ENCODE data around the gene CCDC80. TPM values are rescaled to one million over a fixed set of nuclear protein-coding genes. Genes with fewer than 3 reads are reported as not detected.
A peak's percentile ranks its signal among the peaks of the same experiment; 100 is the strongest.

CCDC80 gene
- total and polyA plus RNA-seq, 2 of the 4 experiments (the other 2 are of a cell fraction) = 387 to 418 TPM

- ATAC-seq (ENCODE audit: low read depth) = no peak
- Histone ChIP-seq H3K79me1 (ENCODE audit: low read depth in 1 of 2, low read length in 2 of 2) (no peaks in the 10 kb centered on the region), H4K20me1 (ENCODE audit: insufficient read depth, low read length) (no peaks in the 10 kb centered on the region), H2AK9ac (replicated peaks; ENCODE audit: low read depth, low read length, poor library complexity) (peak overlapping the region; percentile 48), H3K4ac (ENCODE audit: low read depth, low read length) (peak overlapping the region; percentile 97), H2BK120ac (ENCODE audit: low read depth, low read length) (peak overlapping the region; percentile 100), H2AK5ac (ENCODE audit: low read depth, low read length) (peak overlapping the region; percentile 99), H2BK20ac (ENCODE audit: low read depth, low read length) (peak overlapping the region; percentile 100), H4K8ac (ENCODE audit: low read depth in 2 of 2, low read length in 2 of 2) (peak overlapping the region; percentile 99 to 100), H3K23ac (ENCODE audit: low read depth, low read length) (peak overlapping the region; percentile 98), H3K27me3 (ENCODE audit: control insufficient read depth, insufficient read depth, low read length) (no peaks in the 10 kb centered on the region), H2AFZ (replicated peaks; ENCODE audit: low read length, poor library complexity) (peak overlapping the region; percentile 64), H3K9me3 (ENCODE audit: control insufficient read depth, insufficient read depth, low read length) (no peaks in the 10 kb centered on the region), H3K36me3 (ENCODE audit: control insufficient read depth, insufficient read depth, low read length) (no peaks in the 10 kb centered on the region), H4K91ac (ENCODE audit: insufficient read depth, low read depth, low read length) (peak overlapping the region; percentile 100), H3K4me2 (ENCODE audit: low read depth, low read length) (peak overlapping the region; percentile 39; the same call in 1 of the 2 replicates), H3K56ac (ENCODE audit: extremely low read depth, insufficient read depth, low read length) (peak overlapping the region; percentile 96), H3K9me1 (ENCODE audit: insufficient read depth, low read length) (peaks cover 16% of the 10 kb centered on the region; the same call in 1 of the 2 replicates), H3K27ac (ENCODE audit: insufficient read depth, low read length) (peak overlapping the region; percentile 88), H3K4me1 (ENCODE audit: control insufficient read depth, insufficient read depth, low read length) (peaks cover 17% of the 10 kb centered on the region), H2BK15ac (ENCODE audit: low read depth, low read length) (peak overlapping the region; percentile 100), H3K9ac (ENCODE audit: low read depth, low read length) (peak overlapping the region; percentile 27; the same call in 1 of the 2 replicates), H3K18ac (ENCODE audit: low read depth, low read length) (peak overlapping the region; percentile 99), H4K5ac (ENCODE audit: low read depth, low read length) (peak overlapping the region; percentile 94), H3K4me3 (ENCODE audit: insufficient read depth, low read depth, low read length) (no peak overlapping the region), H3K14ac (replicated peaks; ENCODE audit: low read depth, low read length) (peak overlapping the region; percentile 100), H2BK5ac (ENCODE audit: low read depth, low read length, poor library complexity, severe bottlenecking) (peak overlapping the region; percentile 98)
- intact Hi-C loops (cut with micrococcal nuclease) (loop anchor here (1.0 to 5.0 kb wide), 2 partner anchors 18 to 33 kb away; no protein-coding TSS in a partner anchor), in situ Hi-C loops (cut with MboI; ENCODE audit: low sequenced_read_pairs) (no loop called here), dilution Hi-C loops (cut with HindIII; ENCODE audit: low sequenced_read_pairs, unreplicated experiment) (no loop called here)
- ChIA-PET CTCF (interaction anchor here (1.2 to 2.7 kb wide), 3 partner anchors 12 to 365 kb away, joined by 3 to 13 read pairs (median 5); a partner anchor contains a TSS), POLR2A (ENCODE audit: unreplicated experiment) (interaction anchor here (0.5 to 2.5 kb wide), 5 partner anchors 13 to 827 kb away, joined by 3 to 9 read pairs (median 4); partner anchors contain the start of gene CCDC80)
- BruUV-seq (replicated peaks) = no TSS peak
- DNase-seq = peak; percentile 34
- TF ChIP-seq RFX5 (IDR thresholded peaks at IDR 0.05; ENCODE audit: low read depth, low read length) = no peak
- no peak for TF ChIP-seq RCOR1 (IDR thresholded peaks at IDR 0.05; ENCODE audit: insufficient replicate concordance, low read length)
- TF ChIP-seq MAFK (IDR thresholded peaks at IDR 0.05; ENCODE audit: low read depth, low read length) = no peak
- TF ChIP-seq FOS (IDR thresholded peaks at IDR 0.05; ENCODE audit: low read depth, low read length) = no peak
- TF ChIP-seq RAD21 (IDR thresholded peaks at IDR 0.05; ENCODE audit: low read length) = no peak
- TF ChIP-seq ELK1 (IDR thresholded peaks at IDR 0.05; ENCODE audit: borderline replicate concordance, low read depth, low read length) = no peak
- no peak for TF ChIP-seq CTCF (conservative IDR thresholded peaks at IDR 0.05; ENCODE audit: low read depth, low read length)
- TF ChIP-seq MXI1 (IDR thresholded peaks at IDR 0.05; ENCODE audit: borderline replicate concordance, low read depth, low read length) = no peak
- no peak for TF ChIP-seq BHLHE40 (IDR thresholded peaks at IDR 0.05; ENCODE audit: low read depth, low read length)
- no peak for TF ChIP-seq CEBPB (IDR thresholded peaks at IDR 0.05; ENCODE audit: low read depth, low read length)
- TF ChIP-seq POLR2A (IDR thresholded peaks at IDR 0.05; ENCODE audit: low read depth, low read length) = no peak
- 30% methylated on average over 4 of the region's 5 CpGs; no CpG with 5 or more reads in 1 of the 2 experiments for WGBS, 2 experiments (ENCODE audit: extremely low coverage in 2 of 2, insufficient read length in 1 of 2)
Measured at GRCh38 chr3:112654492-112654891, 13.5 kb upstream of the CCDC80 start.

All from IMR-90 (cell line).